Hepatocyte (in vitro differentiated cells): Measurements from ENCODE around the gene LY6G6F. TPM values are rescaled to one million over a fixed set of nuclear protein-coding genes. Genes with fewer than 3 reads are reported as not detected.

Experiments
- DNase-seq: peaks from one replicate; pipeline ENCODE4 v3.0.0-alpha.2; 2016; ENCODE audit warnings: low spot score
- H2AFZ ChIP-seq: fragments of 200-600 bp; sonication (generic); 2 replicates; pipeline ENCODE4 v1.6.0; 2016; ENCODE audit warnings: antibody characterized with exemption, mild to moderate bottlenecking
- H3K27ac ChIP-seq: fragments of 200-600 bp; sonication (generic); 2 replicates; pipeline ENCODE4 v1.5.1; 2016; ENCODE audit warnings: mild to moderate bottlenecking
- H3K27me3 ChIP-seq: fragments of 200-600 bp; sonication (generic); 2 replicates; pipeline ENCODE4 v1.6.1; 2016
- H3K36me3 ChIP-seq: fragments of 200-600 bp; sonication (generic); replicated peaks from 2 replicates; pipeline ENCODE4 v1.5.1; 2016; ENCODE audit warnings: low read depth; ENCODE audit not compliant: insufficient read depth
- H3K4me1 ChIP-seq: fragments of 200-600 bp; sonication (generic); 2 replicates; pipeline ENCODE4 v1.5.1; 2016; ENCODE audit warnings: mild to moderate bottlenecking, moderate library complexity; ENCODE audit not compliant: insufficient read depth
- H3K4me2 ChIP-seq: fragments of 200-600 bp; sonication (generic); 2 replicates; pipeline ENCODE4 v1.6.0; 2016
- H3K4me3 ChIP-seq: fragments of 200-600 bp; sonication (generic); 2 replicates; pipeline ENCODE4 v1.5.1; 2016; ENCODE audit warnings: mild to moderate bottlenecking
- H3K79me2 ChIP-seq: fragments of 200-600 bp; sonication (generic); 2 replicates; pipeline ENCODE4 v1.6.0; 2017; ENCODE audit warnings: mild to moderate bottlenecking
- H3K9me2 ChIP-seq: fragments of 200-600 bp; sonication (generic); replicated peaks from 2 replicates; pipeline ENCODE4 v1.6.0; 2017; ENCODE audit warnings: mild to moderate bottlenecking; ENCODE audit not compliant: insufficient read depth
- H3K9me3 ChIP-seq: fragments of 200-600 bp; sonication (generic); 2 replicates; pipeline ENCODE4 v1.5.1; 2016; ENCODE audit warnings: low read depth, mild to moderate bottlenecking
- H4K20me1 ChIP-seq: fragments of 200-600 bp; sonication (generic); 2 replicates; pipeline ENCODE4 v1.6.0; 2016; ENCODE audit warnings: mild to moderate bottlenecking; ENCODE audit not compliant: insufficient read depth, poor library complexity, severe bottlenecking
- EZH2 ChIP-seq: fragments of 200-600 bp; sonication (generic); IDR thresholded peaks from 2 replicates; pipeline ENCODE4 v1.6.1; 2016; ENCODE audit warnings: antibody characterized with exemption, mild to moderate bottlenecking, borderline replicate concordance
- EZH2phosphoT487 ChIP-seq: fragments of 200-600 bp; sonication (generic); IDR thresholded peaks from one replicate; pipeline ENCODE4 v1.6.1; 2018; ENCODE audit warnings: antibody characterized with exemption, mild to moderate bottlenecking, low read depth, moderate library complexity; ENCODE audit not compliant: unreplicated experiment, severe bottlenecking
- WGBS: methylation state at CpG from one replicate; pipeline ENCODE4 v1.1.6; 2016; ENCODE audit warnings: low lambda C conversion rate; ENCODE audit errors: missing lambda C conversion rate; 5-methylcytosine and 5-hydroxymethylcytosine counted together
- polyA plus RNA-seq: library from polyadenylated mRNA; unstranded; fragments of >200 nt; fragmentation: Nextera tagmentation; extraction: Ambion mirVana; gene quantifications from 2 replicates; pipeline ENCODE4 v1.2.1, GENCODE V29; 2016
- total RNA-seq: library from RNA; depleted of rRNA; stranded (reverse); fragments of >200 nt; gene quantifications from 2 replicates; pipeline ENCODE4 v1.2.3, GENCODE V29; 2014
- TF ChIP-seq, protein P1 (sequence below): fragments of 200-600 bp; sonication (generic); IDR thresholded peaks from 2 replicates; pipeline ENCODE4 v1.5.1; 2016; ENCODE audit warnings: antibody characterized with exemption, mild to moderate bottlenecking; ENCODE audit not compliant: poor library complexity

The LY6G6F gene
- total and polyA plus RNA-seq, 2 experiments from 2014 or later: not detected

- Histone ChIP-seq H2AFZ (no peak overlapping the region), H3K9me3 (no peaks in the 10 kb centered on the region), H3K27ac (no peak overlapping the region), H3K36me3 (no peaks in the 10 kb centered on the region), H4K20me1 (peaks cover 14% of the 10 kb centered on the region), H3K4me3 (peak overlapping the region; percentile 89), H3K4me2 (peak overlapping the region; percentile 82), H3K4me1 (peaks cover 12% of the 10 kb centered on the region), H3K79me2 (peaks cover 33% of the 10 kb centered on the region), H3K9me2 (no peaks in the 10 kb centered on the region), H3K27me3 (no peaks in the 10 kb centered on the region)
- 94% methylated on average over 39 of the region's 41 CpGs for WGBS
- no peak for DNase-seq
- TF ChIP-seq EZH2: no peak
- TF ChIP-seq, protein P1, sequence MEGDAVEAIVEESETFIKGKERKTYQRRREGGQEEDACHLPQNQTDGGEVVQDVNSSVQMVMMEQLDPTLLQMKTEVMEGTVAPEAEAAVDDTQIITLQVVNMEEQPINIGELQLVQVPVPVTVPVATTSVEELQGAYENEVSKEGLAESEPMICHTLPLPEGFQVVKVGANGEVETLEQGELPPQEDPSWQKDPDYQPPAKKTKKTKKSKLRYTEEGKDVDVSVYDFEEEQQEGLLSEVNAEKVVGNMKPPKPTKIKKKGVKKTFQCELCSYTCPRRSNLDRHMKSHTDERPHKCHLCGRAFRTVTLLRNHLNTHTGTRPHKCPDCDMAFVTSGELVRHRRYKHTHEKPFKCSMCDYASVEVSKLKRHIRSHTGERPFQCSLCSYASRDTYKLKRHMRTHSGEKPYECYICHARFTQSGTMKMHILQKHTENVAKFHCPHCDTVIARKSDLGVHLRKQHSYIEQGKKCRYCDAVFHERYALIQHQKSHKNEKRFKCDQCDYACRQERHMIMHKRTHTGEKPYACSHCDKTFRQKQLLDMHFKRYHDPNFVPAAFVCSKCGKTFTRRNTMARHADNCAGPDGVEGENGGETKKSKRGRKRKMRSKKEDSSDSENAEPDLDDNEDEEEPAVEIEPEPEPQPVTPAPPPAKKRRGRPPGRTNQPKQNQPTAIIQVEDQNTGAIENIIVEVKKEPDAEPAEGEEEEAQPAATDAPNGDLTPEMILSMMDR: no peak
- no peak for TF ChIP-seq EZH2phosphoT487
These were observed 21.3 kb downstream of the LY6G6F start for GRCh38 chr6:31727717-31728671.

GRCh38 chr6:31728767-31729514, 22.3 kb downstream of the LY6G6F start, which contains the start of gene DDAH2:
Gene DDAH2, minus strand, starts transcription at chr6:31729299. Its CDS starts 138 bp downstream, at chr6:31729161.
- TF ChIP-seq EZH2phosphoT487 (no peak), EZH2 (no peak)
- TF ChIP-seq, protein P1: peak; percentile 76
- peak; percentile 31 for DNase-seq
- no peaks in the 10 kb centered on the region for H3K9me3 ChIP-seq
- H3K4me3 ChIP-seq: peak within 1 kb of the TSS; percentile 89
- H3K4me1 ChIP-seq: peaks cover 12% of the 10 kb centered on the region
- H3K9me2 ChIP-seq: no peaks in the 10 kb centered on the region
- peaks cover 17% of the 10 kb centered on the region for H4K20me1 ChIP-seq
- H3K4me2 ChIP-seq: peak within 1 kb of the TSS; percentile 82
- H3K27me3 ChIP-seq: no peaks in the 10 kb centered on the region
- peak within 1 kb of the TSS; percentile 99 for H3K27ac ChIP-seq
- H3K79me2 ChIP-seq: peaks cover 42% of the 10 kb centered on the region
- WGBS: 45% methylated on average over 27 of the region's 36 CpGs
- H2AFZ ChIP-seq: peak within 1 kb of the TSS; percentile 36
- no peaks in the 10 kb centered on the region for H3K36me3 ChIP-seq

GRCh38 chr6:31729515-31729978, 22.9 kb downstream of the LY6G6F start:
- H3K4me2 ChIP-seq: peak overlapping the region; percentile 82
- H3K79me2 ChIP-seq: peaks cover 48% of the 10 kb centered on the region
- peaks cover 18% of the 10 kb centered on the region for H3K4me1 ChIP-seq
- peaks cover 23% of the 10 kb centered on the region for H4K20me1 ChIP-seq
- DNase-seq: peak; percentile 93
- H3K9me3 ChIP-seq: no peaks in the 10 kb centered on the region
- peak overlapping the region; percentile 99 for H3K27ac ChIP-seq
- no peaks in the 10 kb centered on the region for H3K36me3 ChIP-seq
- peak overlapping the region; percentile 36 for H2AFZ ChIP-seq
- TF ChIP-seq, protein P1: no peak
- no peak for TF ChIP-seq EZH2
- TF ChIP-seq EZH2phosphoT487: no peak
- H3K9me2 ChIP-seq: no peaks in the 10 kb centered on the region
- peak overlapping the region; percentile 89 for H3K4me3 ChIP-seq
- whole genome bisulfite sequencing: 1% methylated on average over 29 of the region's 29 CpGs
- H3K27me3 ChIP-seq: no peaks in the 10 kb centered on the region
